Thyroid gland (tissue), 4 donors: ENCODE results near the gene CRYGA. TPM values are rescaled to one million over a fixed set of nuclear protein-coding genes. Genes with fewer than 3 reads are reported as not detected.

Experiments used
- DNase-seq, 2 donors: peaks; one replicate each; pipeline ENCODE4 v3.0.0-alpha.2; 2019
- H3K27ac ChIP-seq, 3 donors: fragments of 200-600 bp; sonication (generic); 1 replicate in 2 of 3; 2 replicates in 1 of 3; pipeline ENCODE4 v1.5.1; 2016 to 2019; ENCODE audit warnings: mild to moderate bottlenecking in 1 of 3, moderate library complexity in 1 of 3
- H3K27me3 ChIP-seq: fragments of 200-600 bp; sonication (generic); one replicate; pipeline ENCODE4 v1.5.1; 2019
- H3K36me3 ChIP-seq, 2 donors: fragments of 200-600 bp; sonication (generic); one replicate each; pipeline ENCODE4 v1.5.1; 2016 to 2019
- H3K4me1 ChIP-seq, 2 donors: fragments of 200-600 bp; sonication (generic); one replicate each; pipeline ENCODE4 v1.5.1; 2017 to 2019
- H3K4me3 ChIP-seq, 3 donors: fragments of 200-600 bp; sonication (generic); replicated peaks in 1 of 3; 1 replicate in 2 of 3; 2 replicates in 1 of 3; pipeline ENCODE4 v1.5.1; 2016; ENCODE audit warnings: mild to moderate bottlenecking in 1 of 3
- H3K9me3 ChIP-seq: fragments of 200-600 bp; sonication (generic); one replicate; pipeline ENCODE4 v1.5.1; 2017
- CTCF ChIP-seq, 6 experiments: fragments of 200-600 bp in 3 of 6; fragments of 450-650 bp in 3 of 6; sonication (generic) in 3 of 6; IDR thresholded peaks; one replicate each; pipeline ENCODE4 v1.5.1; 2016 to 2019; ENCODE audit warnings: antibody characterized with exemption in 6 of 6, mild to moderate bottlenecking in 2 of 6, inconsistent platforms in 1 of 6, moderate library complexity in 1 of 6
- POLR2A ChIP-seq, 2 donors: fragments of 450-650 bp; IDR thresholded peaks; one replicate each; pipeline ENCODE4 v1.6.1; 2017; ENCODE audit warnings: antibody characterized with exemption in 2 of 2, mild to moderate bottlenecking in 2 of 2, moderate library complexity in 1 of 2
- WGBS, 2 donors: methylation state at CpG; one replicate each; pipeline ENCODE4 v1.1.5; 2017; 5-methylcytosine and 5-hydroxymethylcytosine counted together
- intact Hi-C: fragments of 100-400 bp; cut with DNase I; formaldehyde crosslinking; loops from one replicate; pipeline ENCODE4 v1.15.1; 2023
- total RNA-seq, 4 donors: library from RNA; depleted of rRNA; stranded (reverse); fragments of >200 nt; gene quantifications; one replicate each; pipeline ENCODE4 v1.2.3, GENCODE V29; 2016

CRYGA gene
- total RNA-seq, 4 donors from 2014 or later: not detected

GRCh38 chr2:208183526-208183925, 20.1 kb upstream of the CRYGA start:
- intact Hi-C loops: no loop called here
- TF ChIP-seq POLR2A (IDR thresholded peaks at IDR 0.05) (no peak), CTCF (IDR thresholded peaks at IDR 0.05) (no peak)
- no peak for DNase-seq
- Histone ChIP-seq H3K4me3 (no peak overlapping the region), H3K27me3 (no peaks in the 10 kb centered on the region), H3K4me1 (no peaks in the 10 kb centered on the region), H3K36me3 (no peaks in the 10 kb centered on the region), H3K27ac (no peak overlapping the region), H3K9me3 (no peaks in the 10 kb centered on the region)
- WGBS, 2 donors: 63 to 69% methylated on average over 7 of the region's 7 CpGs

GRCh38 chr2:208182835-208183234, 19.4 kb upstream of the CRYGA start:
- H3K9me3 ChIP-seq: no peaks in the 10 kb centered on the region
- H3K27me3 ChIP-seq: no peaks in the 10 kb centered on the region
- no peaks in the 10 kb centered on the region for H3K4me1 ChIP-seq
- H3K4me3 ChIP-seq: no peak overlapping the region
- TF ChIP-seq POLR2A (IDR thresholded peaks at IDR 0.05) (no peak), CTCF (IDR thresholded peaks at IDR 0.05) (no peak)
- 76 to 82% methylated on average over 3 of the region's 3 CpGs for WGBS, 2 donors
- DNase-seq: no peak
- no peaks in the 10 kb centered on the region for H3K36me3 ChIP-seq
- intact Hi-C loops: no loop called here
- no peak overlapping the region for H3K27ac ChIP-seq

GRCh38 chr2:208179028-208179609, 15.7 kb upstream of the CRYGA start:
- 57 to 59% methylated on average over 4 of the region's 4 CpGs for WGBS, 2 donors
- no peak for DNase-seq
- H3K4me3 ChIP-seq: no peak overlapping the region
- H3K9me3 ChIP-seq: no peaks in the 10 kb centered on the region
- TF ChIP-seq POLR2A (IDR thresholded peaks at IDR 0.05) (no peak), CTCF (IDR thresholded peaks at IDR 0.05) (no peak)
- H3K36me3 ChIP-seq: no peaks in the 10 kb centered on the region
- H3K4me1 ChIP-seq: peaks cover 0 to 4% of the 10 kb centered on the region in 2 donors
- H3K27ac ChIP-seq: no peak overlapping the region
- H3K27me3 ChIP-seq: no peaks in the 10 kb centered on the region
- intact Hi-C loops: no loop called here

- H3K27me3 ChIP-seq: no peaks in the 10 kb centered on the region
- intact Hi-C loops: no loop called here
- H3K27ac ChIP-seq: no peak overlapping the region
- TF ChIP-seq POLR2A (IDR thresholded peaks at IDR 0.05) (no peak), CTCF (IDR thresholded peaks at IDR 0.05) (no peak)
- no peak for DNase-seq
- peaks cover 0 to 4% of the 10 kb centered on the region in 2 donors for H3K4me1 ChIP-seq
- H3K9me3 ChIP-seq: no peaks in the 10 kb centered on the region
- WGBS, 2 donors: 70% methylated on average over 6 of the region's 6 CpGs
- no peak overlapping the region for H3K4me3 ChIP-seq
- H3K36me3 ChIP-seq: no peaks in the 10 kb centered on the region
Observed at GRCh38 chr2:208175840-208176153, 12.4 kb upstream of the CRYGA start.

GRCh38 chr2:208175069-208175839, 11.9 kb upstream of the CRYGA start:
- Histone ChIP-seq H3K27ac (no peak overlapping the region), H3K4me3 (no peak overlapping the region), H3K9me3 (no peaks in the 10 kb centered on the region), H3K36me3 (no peaks in the 10 kb centered on the region), H3K27me3 (no peaks in the 10 kb centered on the region), H3K4me1 (peaks cover 0 to 4% of the 10 kb centered on the region in 2 donors)
- peak; percentile 69 to 71 for DNase-seq
- TF ChIP-seq POLR2A (IDR thresholded peaks at IDR 0.05) (no peak), CTCF (IDR thresholded peaks at IDR 0.05) (peak; percentile 46 to 89 (median 64))
- intact Hi-C loops: no loop called here
- WGBS, 2 donors: 37 to 47% methylated on average over 21 of the region's 21 CpGs
